HFFc6 (cell line): ENCODE results near the gene CEP170B. TPM values are rescaled to one million over a fixed set of nuclear protein-coding genes. Genes with fewer than 3 reads are reported as not detected.

Experiments used
- DNase-seq: peaks from one replicate; pipeline ENCODE4 v3.0.0-alpha.2; 2018
- H3K27ac Mint-ChIP-seq: 2 replicates; pipeline ENCODE4 v1.8.0; 2020; ENCODE audit warnings: mild to moderate bottlenecking, mixed read lengths
- H3K27me3 Mint-ChIP-seq: 2 replicates; pipeline ENCODE4 v1.8.0; 2021; ENCODE audit warnings: mild to moderate bottlenecking, moderate library complexity, mixed read lengths; ENCODE audit not compliant: insufficient read depth
- H3K36me3 Mint-ChIP-seq: 2 replicates; pipeline ENCODE4 v1.8.0; 2021; ENCODE audit warnings: low read depth, mixed read lengths
- H3K4me1 Mint-ChIP-seq: 2 replicates; pipeline ENCODE4 v1.8.0; 2020; ENCODE audit warnings: low read depth, mixed read lengths
- H3K4me3 Mint-ChIP-seq: 2 replicates; pipeline ENCODE4 v1.8.0; 2020; ENCODE audit warnings: mild to moderate bottlenecking, moderate library complexity, mixed read lengths
- H3K9me3 Mint-ChIP-seq: 2 replicates; pipeline ENCODE4 v1.8.0; 2020; ENCODE audit warnings: mild to moderate bottlenecking, mixed read lengths
- CTCF ChIP-seq: fragments of 200-600 bp; sonication (generic); IDR thresholded peaks from 2 replicates; pipeline ENCODE4 v1.5.0; 2021; ENCODE audit warnings: antibody characterized with exemption, mild to moderate bottlenecking
- total RNA-seq, 6 experiments: library from RNA; stranded (reverse); fragmentation: NEBNext Ultra II Directional; extraction: Animal tissue kit (Norgen Biotek cat#: 25700); gene quantifications; 2 replicates in 1 of 6; 3 replicates in 5 of 6; pipeline ENCODE4 v1.2.3, GENCODE V29; 2021

CEP170B gene
- total RNA-seq, 6 experiments from 2014 or later, result 29.9 to 34.9 (median 32.0) TPM

DNA sequence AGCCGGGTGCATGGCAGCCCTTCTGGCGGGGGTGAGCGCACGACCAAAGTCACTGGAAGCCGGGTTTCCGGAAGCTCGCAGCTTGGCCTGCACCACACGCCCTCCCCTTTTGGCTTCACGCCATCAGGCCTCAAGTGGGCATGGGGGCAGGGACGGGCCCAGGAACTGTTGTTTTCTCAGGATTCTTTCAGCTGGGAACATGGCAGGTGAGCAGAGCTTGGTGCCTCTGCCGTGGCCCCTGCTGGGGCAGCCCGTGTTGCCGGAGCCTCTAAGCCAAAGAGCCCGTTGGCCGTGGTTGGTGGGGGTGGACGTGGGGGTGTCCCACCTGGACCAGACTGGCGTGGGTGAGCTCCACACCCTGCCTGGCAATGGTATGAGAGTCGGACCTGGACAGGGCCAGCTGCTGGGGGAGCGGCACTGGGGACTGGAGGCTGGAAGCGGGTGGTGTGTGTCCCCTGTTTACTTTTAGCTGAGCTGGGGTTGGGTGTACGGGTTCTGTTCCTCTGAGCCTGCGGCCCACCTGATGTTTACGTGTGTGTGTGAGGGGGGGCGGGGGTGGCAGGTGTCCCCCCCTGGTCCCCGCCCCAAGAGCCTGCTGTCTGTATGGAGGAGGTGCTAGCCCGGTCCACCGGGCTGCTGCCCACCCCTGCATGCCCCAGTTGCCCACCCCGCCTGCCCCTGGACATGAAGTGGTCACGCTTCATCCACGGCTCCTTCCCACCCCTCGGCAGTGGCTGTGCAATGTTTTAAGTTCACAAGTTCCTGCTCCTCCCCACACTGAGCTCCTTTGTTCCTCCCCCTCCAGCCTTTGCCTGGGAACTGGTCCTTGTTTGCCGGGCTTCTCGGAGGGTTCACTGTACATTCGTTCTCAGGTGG is 31.0 kb downstream of the CEP170B start:
- no peaks in the 10 kb centered on the region; the same call in 1 of the 2 replicates for H3K36me3 Mint-ChIP-seq
- H3K9me3 Mint-ChIP-seq, result no peaks in the 10 kb centered on the region
- no peak for DNase-seq
- peaks cover 5% of the 10 kb centered on the region for H3K4me1 Mint-ChIP-seq
- TF ChIP-seq CTCF, result no peak
- H3K27ac Mint-ChIP-seq, result no peak overlapping the region
- H3K27me3 Mint-ChIP-seq, result peaks cover 12% of the 10 kb centered on the region
- H3K4me3 Mint-ChIP-seq, result no peak overlapping the region

DNA sequence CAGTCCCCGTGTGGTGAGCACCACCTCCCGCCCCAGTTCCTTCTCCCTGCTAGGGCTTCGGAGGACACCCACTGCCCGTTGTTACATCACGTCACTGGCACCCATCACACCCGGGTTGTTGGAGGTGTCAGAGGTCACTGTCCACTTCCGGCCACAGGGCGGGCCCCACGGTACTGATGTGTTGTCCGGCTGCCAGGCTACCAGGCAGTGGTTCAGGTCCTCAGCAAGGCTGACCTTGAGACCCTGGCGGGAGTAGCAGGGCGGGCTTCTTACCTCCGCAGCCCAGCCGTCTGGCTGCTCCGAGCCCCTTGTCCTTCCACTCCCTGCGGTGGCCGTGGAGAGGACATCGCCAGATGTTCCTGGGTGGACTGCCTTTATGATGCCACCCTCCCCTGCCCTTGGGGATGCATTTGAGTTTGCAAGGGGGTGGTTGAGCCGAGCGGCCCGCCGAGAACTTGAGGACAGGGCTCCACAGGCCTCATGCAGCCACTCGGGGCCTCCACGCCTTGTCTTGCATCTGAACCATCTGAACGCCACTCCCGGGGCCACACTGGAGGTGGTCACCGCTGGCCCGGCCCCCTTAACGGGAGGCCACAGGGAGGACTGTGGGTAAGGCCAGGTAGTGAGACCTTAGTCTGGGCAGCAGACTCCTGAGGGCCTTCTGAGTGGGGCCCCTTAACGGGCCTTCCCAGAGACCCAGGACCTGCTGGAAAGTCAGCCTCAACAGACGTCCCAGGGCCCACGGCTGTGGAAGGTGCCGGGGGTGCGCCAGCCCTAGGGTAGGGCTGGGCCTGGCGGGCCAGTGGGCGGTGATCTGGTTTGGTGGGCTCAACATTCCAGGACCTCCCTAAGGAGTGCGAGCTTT is 32.5 kb downstream of the CEP170B start:
- Mint-ChIP-seq H3K4me1 (peaks cover 5% of the 10 kb centered on the region), H3K27ac (no peak overlapping the region; the same call in 1 of the 2 replicates), H3K4me3 (no peak overlapping the region), H3K36me3 (no peaks in the 10 kb centered on the region; the same call in 1 of the 2 replicates), H3K27me3 (peaks cover 12% of the 10 kb centered on the region), H3K9me3 (no peaks in the 10 kb centered on the region)
- no peak for TF ChIP-seq CTCF
- DNase-seq, result no peak

DNA sequence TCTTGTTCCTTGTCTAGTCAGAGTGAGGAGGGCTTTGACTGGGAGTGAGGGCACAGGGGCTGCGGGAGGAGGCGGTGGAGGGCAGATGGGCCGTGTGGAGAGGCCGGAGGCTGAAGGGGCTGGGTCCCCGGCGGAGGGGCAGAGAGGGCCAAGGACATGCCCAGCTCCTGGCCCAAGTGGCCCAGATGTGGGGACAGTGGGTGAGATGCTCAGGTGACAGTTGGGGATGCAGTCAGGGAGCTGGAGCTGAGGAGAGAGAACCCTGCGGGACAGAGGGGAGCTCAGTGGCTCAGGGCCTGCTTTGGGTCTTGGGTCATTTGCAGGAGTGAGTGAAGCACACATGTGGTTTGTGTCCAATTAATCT is 33.1 kb downstream of the CEP170B start:
- no peak overlapping the region for H3K27ac Mint-ChIP-seq
- DNase-seq, result no peak
- H3K9me3 Mint-ChIP-seq, result no peaks in the 10 kb centered on the region
- peaks cover 5% of the 10 kb centered on the region for H3K4me1 Mint-ChIP-seq
- H3K27me3 Mint-ChIP-seq, result peaks cover 13% of the 10 kb centered on the region
- H3K36me3 Mint-ChIP-seq, result no peaks in the 10 kb centered on the region; the same call in 1 of the 2 replicates
- TF ChIP-seq CTCF, result no peak
- no peak overlapping the region for H3K4me3 Mint-ChIP-seq

DNA sequence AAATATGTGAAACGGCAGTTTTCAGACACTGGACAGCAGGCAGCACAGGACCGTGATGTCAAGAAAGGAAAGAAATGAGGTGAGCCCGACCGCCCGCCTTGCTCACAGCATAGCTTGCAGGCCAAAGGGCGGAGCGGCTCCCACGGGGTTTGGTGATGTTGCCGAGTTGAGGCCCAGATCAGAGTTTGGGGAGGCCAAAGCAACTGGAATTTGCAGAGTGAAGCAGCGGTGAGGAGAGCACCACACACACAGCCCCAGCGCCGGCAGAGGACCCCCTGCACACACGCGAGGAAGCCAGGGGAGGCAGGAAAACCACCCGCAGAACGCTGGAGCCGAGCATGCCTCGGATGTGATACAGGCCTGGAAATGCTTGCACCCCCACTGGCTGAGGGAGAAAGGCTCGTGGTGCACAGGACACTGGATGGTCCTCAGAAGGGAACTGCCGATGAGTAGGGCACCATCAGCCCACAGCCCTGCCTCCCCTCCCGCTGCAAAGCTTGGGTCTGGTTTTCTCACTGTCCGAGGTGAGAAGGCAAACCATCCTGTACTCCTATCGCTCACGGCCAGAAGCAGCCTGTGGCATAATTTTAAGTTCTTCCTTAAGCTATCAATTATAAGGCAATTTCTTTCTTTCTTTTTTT is 33.9 kb downstream of the CEP170B start:
- Mint-ChIP-seq H3K4me3 (no peak overlapping the region), H3K27me3 (peaks cover 19% of the 10 kb centered on the region), H3K4me1 (peaks cover 5% of the 10 kb centered on the region), H3K27ac (no peak overlapping the region), H3K36me3 (no peaks in the 10 kb centered on the region; the same call in 1 of the 2 replicates), H3K9me3 (no peaks in the 10 kb centered on the region)
- no peak for DNase-seq
- no peak for TF ChIP-seq CTCF

GRCh38 chr14:104899781-104900180 is 34.7 kb downstream of the CEP170B start:
- DNase-seq, result no peak
- Mint-ChIP-seq H3K4me1 (peaks cover 5% of the 10 kb centered on the region), H3K27ac (no peak overlapping the region), H3K27me3 (peaks cover 26% of the 10 kb centered on the region), H3K4me3 (no peak overlapping the region), H3K9me3 (no peaks in the 10 kb centered on the region), H3K36me3 (no peaks in the 10 kb centered on the region; the same call in 1 of the 2 replicates)
- no peak for TF ChIP-seq CTCF
